HCT116 (cell line): Measurements from ENCODE around the gene EIF4G3.

Experiments
- CEBPB ChIP-seq: IDR thresholded peaks from 2 replicates; pipeline ENCODE4 v1.6.1; 2012; ENCODE audit warnings: low read depth
- CTCF ChIP-seq, 3 experiments: fragments of 200-600 bp in 1 of 3; sonication (generic) in 1 of 3; IDR thresholded peaks in 2 of 3; conservative IDR thresholded peaks in 1 of 3; 2 replicates each; pipeline ENCODE4 v1.5.1; 2012 to 2017; ENCODE audit warnings: low read depth in 2 of 3, low read length in 2 of 3, antibody characterized with exemption in 1 of 3, borderline replicate concordance in 1 of 3, control low read depth in 1 of 3, mild to moderate bottlenecking in 1 of 3, mixed read lengths in 1 of 3, mixed run types in 1 of 3, moderate library complexity in 1 of 3; ENCODE audit not compliant: insufficient read depth in 1 of 3
- ELF1 ChIP-seq: IDR thresholded peaks from 2 replicates; pipeline ENCODE4 v1.6.1; 2012; ENCODE audit warnings: low read depth, borderline replicate concordance
- EZH2 ChIP-seq: fragments of 200-600 bp; sonication (generic); IDR thresholded peaks from 2 replicates; pipeline ENCODE4 v1.6.1; 2017; ENCODE audit warnings: antibody characterized with exemption, mixed run types
- POLR2AphosphoS5 ChIP-seq: IDR thresholded peaks from 2 replicates; pipeline ENCODE4 v1.6.1; 2011; ENCODE audit warnings: mild to moderate bottlenecking, low read depth, low read length, moderate library complexity
- RAD21 ChIP-seq: IDR thresholded peaks from 2 replicates; pipeline ENCODE4 v1.6.1; 2012; ENCODE audit warnings: low read depth, mild to moderate bottlenecking
- ZNF274 ChIP-seq: fragments of 200-500 bp; sonication (Bioruptor generic); IDR thresholded peaks from 2 replicates; pipeline ENCODE4 v1.6.1; 2014; ENCODE audit warnings: mild to moderate bottlenecking, low read depth, low read length, inconsistent platforms

GRCh38 chr1:20980051-20980450 is 196.6 kb downstream of the EIF4G3 start:
- no peak for TF ChIP-seq ELF1
- no peak; a peak in 1 of 6 replicates for TF ChIP-seq CTCF (IDR thresholded peaks at IDR 0.05 in 2 of 3, conservative IDR thresholded peaks at IDR 0.05 in 1 of 3; ENCODE audit: borderline replicate concordance in 1 of 3, insufficient read depth in 1 of 3, low read depth in 2 of 3, low read length in 2 of 3)
- no peak for TF ChIP-seq EZH2
- TF ChIP-seq POLR2AphosphoS5, result no peak
- TF ChIP-seq ZNF274, result no peak
- TF ChIP-seq CEBPB, result no peak
- no peak for TF ChIP-seq RAD21
